Tibial artery (tissue), 4 donors: ENCODE data around the gene KIF4A.
"Not testable (repeated sequence)": the region's sequence is repeated elsewhere in the genome, so short reads cannot be mapped to it uniquely, and the experiment has no call there.

Source experiments
- DNase-seq, 2 donors: peaks; one replicate each; pipeline ENCODE4 v3.0.0-alpha.2; 2019
- H3K27ac ChIP-seq, 2 donors: fragments of 200-600 bp; sonication (generic) in 1 of 2; 1 replicate in 1 of 2; 2 replicates in 1 of 2; pipeline ENCODE4 v1.5.1; 2018 to 2019; ENCODE audit warnings: mild to moderate bottlenecking in 1 of 2
- H3K27me3 ChIP-seq, 2 donors: fragments of 200-600 bp; sonication (generic) in 1 of 2; one replicate each; pipeline versions ENCODE4 v1.5.1 to v1.6.0; 2016 to 2019
- H3K36me3 ChIP-seq, 3 donors: fragments of 200-600 bp; sonication (generic) in 2 of 3; one replicate each; pipeline ENCODE4 v1.5.1; 2016 to 2019; ENCODE audit warnings: mild to moderate bottlenecking in 2 of 3
- H3K4me1 ChIP-seq, 4 donors: fragments of 200-600 bp; sonication (generic) in 2 of 4; 1 replicate in 3 of 4; 2 replicates in 1 of 4; pipeline ENCODE4 v1.5.1; 2016 to 2019
- H3K4me3 ChIP-seq, 2 donors: fragments of 200-600 bp; sonication (generic) in 1 of 2; 1 replicate in 1 of 2; 2 replicates in 1 of 2; pipeline ENCODE4 v1.5.1; 2018 to 2019; ENCODE audit warnings: mild to moderate bottlenecking in 2 of 2
- H3K9me3 ChIP-seq, 3 donors: fragments of 200-600 bp; sonication (generic) in 1 of 3; one replicate each; pipeline ENCODE4 v1.5.1; 2016 to 2019
- intact Hi-C: fragments of 100-400 bp; cut with DNase I; formaldehyde crosslinking; loops from one replicate; pipeline ENCODE4 v1.15.0; 2023; ENCODE audit warnings: low total_unique reads
- TF ChIP-seq, protein P1 (sequence below), 2 experiments: fragments of 200-600 bp in 1 of 2; fragments of 450-650 bp in 1 of 2; IDR thresholded peaks; one replicate each; pipeline ENCODE4 v1.5.1; 2017 to 2019; ENCODE audit warnings: antibody characterized with exemption in 2 of 2, mild to moderate bottlenecking in 1 of 2, moderate library complexity in 1 of 2

The KIF4A gene

DNA sequence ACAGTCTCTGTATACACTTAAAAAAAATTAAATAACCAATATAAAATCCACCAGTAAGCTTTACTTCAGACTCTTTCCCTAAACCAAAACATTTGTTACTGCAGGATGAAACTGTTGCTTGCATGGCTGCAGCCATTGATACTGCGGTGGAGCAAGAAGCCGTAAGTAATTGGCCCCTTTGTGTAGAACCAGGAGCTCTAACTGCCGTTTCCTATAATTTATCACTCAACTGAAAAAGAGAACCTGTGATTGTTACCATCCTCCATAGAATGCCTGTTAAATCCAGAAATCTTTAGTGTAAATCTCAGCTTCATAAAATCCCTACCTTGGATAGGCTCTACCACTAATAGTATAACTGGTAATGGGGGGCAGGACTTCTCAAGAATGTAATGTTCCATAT, 62.6 kb downstream of the KIF4A start:
- no peak for DNase-seq
- TF ChIP-seq, protein P1, sequence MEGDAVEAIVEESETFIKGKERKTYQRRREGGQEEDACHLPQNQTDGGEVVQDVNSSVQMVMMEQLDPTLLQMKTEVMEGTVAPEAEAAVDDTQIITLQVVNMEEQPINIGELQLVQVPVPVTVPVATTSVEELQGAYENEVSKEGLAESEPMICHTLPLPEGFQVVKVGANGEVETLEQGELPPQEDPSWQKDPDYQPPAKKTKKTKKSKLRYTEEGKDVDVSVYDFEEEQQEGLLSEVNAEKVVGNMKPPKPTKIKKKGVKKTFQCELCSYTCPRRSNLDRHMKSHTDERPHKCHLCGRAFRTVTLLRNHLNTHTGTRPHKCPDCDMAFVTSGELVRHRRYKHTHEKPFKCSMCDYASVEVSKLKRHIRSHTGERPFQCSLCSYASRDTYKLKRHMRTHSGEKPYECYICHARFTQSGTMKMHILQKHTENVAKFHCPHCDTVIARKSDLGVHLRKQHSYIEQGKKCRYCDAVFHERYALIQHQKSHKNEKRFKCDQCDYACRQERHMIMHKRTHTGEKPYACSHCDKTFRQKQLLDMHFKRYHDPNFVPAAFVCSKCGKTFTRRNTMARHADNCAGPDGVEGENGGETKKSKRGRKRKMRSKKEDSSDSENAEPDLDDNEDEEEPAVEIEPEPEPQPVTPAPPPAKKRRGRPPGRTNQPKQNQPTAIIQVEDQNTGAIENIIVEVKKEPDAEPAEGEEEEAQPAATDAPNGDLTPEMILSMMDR (IDR thresholded peaks at IDR 0.05): no peak
- Histone ChIP-seq H3K4me3 (no peak overlapping the region), H3K4me1 (no peaks in the 10 kb centered on the region), H3K27me3 (no peaks in the 10 kb centered on the region), H3K27ac (no peak overlapping the region), H3K9me3 (peaks cover 0 to 4% (median 4%) of the 10 kb centered on the region in 3 donors), H3K36me3 (no peaks in the 10 kb centered on the region)
- intact Hi-C loops: no loop called here

DNA sequence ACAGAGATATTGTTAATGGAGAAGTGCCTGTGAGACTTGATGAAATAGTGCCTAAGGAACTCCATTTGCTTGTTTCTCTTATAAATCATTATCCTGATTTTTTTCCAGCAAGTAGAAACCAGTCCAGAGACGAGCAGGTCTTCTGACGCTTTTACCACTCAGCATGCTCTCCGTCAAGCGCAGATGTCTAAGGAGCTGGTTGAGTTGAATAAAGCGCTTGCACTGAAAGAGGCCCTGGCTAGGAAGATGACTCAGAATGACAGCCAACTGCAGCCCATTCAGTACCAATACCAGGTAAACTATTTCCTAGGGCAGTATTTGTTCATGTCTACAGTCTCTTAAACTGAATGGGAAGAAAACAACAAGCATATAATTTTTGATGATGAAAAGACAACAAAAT, 63.6 kb downstream of the KIF4A start:
- intact Hi-C loops: no loop called here
- TF ChIP-seq, protein P1 (IDR thresholded peaks at IDR 0.05): no peak
- no peak overlapping the region for H3K4me3 ChIP-seq
- H3K27me3 ChIP-seq: no peaks in the 10 kb centered on the region
- H3K9me3 ChIP-seq: peaks cover 0 to 4% (median 4%) of the 10 kb centered on the region in 3 donors
- H3K4me1 ChIP-seq: no peaks in the 10 kb centered on the region
- no peak for DNase-seq
- no peaks in the 10 kb centered on the region for H3K36me3 ChIP-seq
- no peak overlapping the region for H3K27ac ChIP-seq

DNA sequence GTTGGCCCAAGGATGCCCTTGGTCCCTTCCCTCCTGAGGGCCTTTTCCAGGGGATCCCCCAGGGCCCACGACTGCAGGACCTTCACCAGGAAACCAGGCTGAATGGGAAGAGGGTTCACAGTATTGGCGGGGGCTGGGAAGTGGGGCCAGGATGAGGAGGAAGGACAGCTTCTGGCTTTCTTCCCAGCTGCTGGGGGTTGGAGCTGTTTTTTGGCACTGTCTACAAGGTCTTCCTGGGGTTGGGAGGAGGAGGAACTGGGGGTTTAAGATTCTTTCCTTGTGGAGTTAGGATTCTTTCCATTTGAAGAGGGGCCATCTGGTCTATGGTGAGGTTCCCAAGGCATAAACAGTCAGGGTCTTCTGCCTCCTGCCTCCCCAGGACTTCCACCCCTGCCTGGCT, 64.8 kb downstream of the KIF4A start:
- intact Hi-C loops: no loop called here
- Histone ChIP-seq H3K9me3 (peaks cover 0 to 2% (median 0%) of the 10 kb centered on the region in 3 donors), H3K27me3 (no peaks in the 10 kb centered on the region), H3K27ac (no peak overlapping the region), H3K4me3 (no peak overlapping the region), H3K4me1 (no peaks in the 10 kb centered on the region), H3K36me3 (no peaks in the 10 kb centered on the region)
- no peak for DNase-seq
- TF ChIP-seq, protein P1 (IDR thresholded peaks at IDR 0.05): no peak

DNA sequence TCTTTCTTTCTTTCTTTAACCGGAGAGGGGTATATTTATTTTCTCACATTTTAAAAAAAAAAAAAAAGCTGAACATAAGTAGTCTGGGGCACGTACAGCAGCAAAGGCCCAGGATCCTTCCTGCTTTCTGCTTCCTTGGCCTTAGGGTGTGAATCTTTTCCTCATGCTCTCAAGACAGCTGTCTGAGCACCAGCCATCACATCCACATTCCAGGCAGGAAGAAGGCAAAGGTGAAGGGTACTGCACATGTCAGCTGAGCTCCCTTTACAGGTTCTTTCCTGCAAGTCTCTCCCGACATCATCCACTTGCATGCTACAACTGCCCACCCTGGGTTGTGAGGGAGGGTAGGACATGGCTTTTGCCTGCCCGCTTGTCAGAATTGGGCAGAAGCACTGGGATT, 69.6 kb downstream of the KIF4A start:
- no peaks in the 10 kb centered on the region for H3K4me1 ChIP-seq
- H3K36me3 ChIP-seq: no peaks in the 10 kb centered on the region
- no peak for DNase-seq
- H3K27me3 ChIP-seq: no peaks in the 10 kb centered on the region
- no peaks in the 10 kb centered on the region for H3K9me3 ChIP-seq
- intact Hi-C loops: no loop called here
- H3K4me3 ChIP-seq: no peak overlapping the region
- no peak overlapping the region for H3K27ac ChIP-seq
- TF ChIP-seq, protein P1 (IDR thresholded peaks at IDR 0.05): no peak

DNA sequence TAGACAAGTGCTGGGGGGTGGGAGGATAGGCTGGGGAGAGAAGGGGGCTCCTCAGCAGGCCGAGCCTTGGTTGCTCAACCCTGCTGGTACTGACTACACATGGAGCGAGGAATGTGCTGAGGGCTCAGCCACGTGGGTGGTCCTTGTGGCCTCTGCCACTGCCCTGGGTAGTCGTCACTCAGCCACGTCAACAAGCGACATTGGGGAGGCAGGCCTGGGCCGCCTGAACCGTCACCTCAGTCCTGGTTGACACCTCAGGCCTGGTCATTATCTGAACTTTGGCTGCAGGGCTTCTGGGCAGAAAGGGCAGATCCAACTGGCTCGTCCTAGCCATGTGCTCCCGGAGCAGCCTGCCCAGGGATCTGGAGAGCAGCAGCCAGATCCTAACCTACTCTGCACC, 70.5 kb downstream of the KIF4A start:
- no peaks in the 10 kb centered on the region for H3K4me1 ChIP-seq
- TF ChIP-seq, protein P1 (IDR thresholded peaks at IDR 0.05): no peak
- H3K4me3 ChIP-seq: no peak overlapping the region
- intact Hi-C loops: no loop called here
- H3K36me3 ChIP-seq: no peaks in the 10 kb centered on the region
- no peak for DNase-seq
- no peaks in the 10 kb centered on the region for H3K9me3 ChIP-seq
- H3K27me3 ChIP-seq: no peaks in the 10 kb centered on the region
- H3K27ac ChIP-seq: no peak overlapping the region

DNA sequence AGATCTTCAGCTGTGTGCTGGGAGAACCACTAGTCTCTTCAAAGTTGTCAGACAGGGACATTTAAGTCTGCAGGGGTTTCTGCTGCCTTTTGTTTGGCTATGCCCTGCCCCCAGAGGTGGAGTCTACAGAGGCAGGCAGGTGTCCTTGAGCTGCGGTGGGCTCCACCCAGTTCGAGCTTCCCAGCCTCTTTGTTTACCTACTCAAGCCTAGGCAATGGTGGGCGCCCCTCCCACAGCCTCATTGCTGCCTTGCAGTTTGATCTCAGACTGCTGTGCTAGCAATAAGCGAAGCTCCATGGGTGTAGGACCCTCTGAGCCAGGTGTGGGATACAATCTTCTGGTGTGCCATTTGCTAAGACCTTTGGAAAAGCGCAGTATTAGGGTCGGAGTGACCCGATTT, 78.8 kb downstream of the KIF4A start:
- H3K9me3 ChIP-seq, H3K4me3 ChIP-seq, H3K27ac ChIP-seq, intact Hi-C loops, H3K4me1 ChIP-seq, H3K27me3 ChIP-seq, DNase-seq, H3K36me3 ChIP-seq: not testable (repeated sequence)
